HG03025 (cell line): ENCODE data around the gene AADACL2.

ENCODE experiments used
- ATAC-seq: cut with Tn5 transposase; IDR thresholded peaks from one replicate; pipeline ENCODE4 v1.9.1; 2021; ENCODE audit warnings: mild to moderate bottlenecking, moderate library complexity; ENCODE audit not compliant: unreplicated experiment, low FRiP score

AADACL2 gene, protein sequence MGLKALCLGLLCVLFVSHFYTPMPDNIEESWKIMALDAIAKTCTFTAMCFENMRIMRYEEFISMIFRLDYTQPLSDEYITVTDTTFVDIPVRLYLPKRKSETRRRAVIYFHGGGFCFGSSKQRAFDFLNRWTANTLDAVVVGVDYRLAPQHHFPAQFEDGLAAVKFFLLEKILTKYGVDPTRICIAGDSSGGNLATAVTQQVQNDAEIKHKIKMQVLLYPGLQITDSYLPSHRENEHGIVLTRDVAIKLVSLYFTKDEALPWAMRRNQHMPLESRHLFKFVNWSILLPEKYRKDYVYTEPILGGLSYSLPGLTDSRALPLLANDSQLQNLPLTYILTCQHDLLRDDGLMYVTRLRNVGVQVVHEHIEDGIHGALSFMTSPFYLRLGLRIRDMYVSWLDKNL

DNA sequence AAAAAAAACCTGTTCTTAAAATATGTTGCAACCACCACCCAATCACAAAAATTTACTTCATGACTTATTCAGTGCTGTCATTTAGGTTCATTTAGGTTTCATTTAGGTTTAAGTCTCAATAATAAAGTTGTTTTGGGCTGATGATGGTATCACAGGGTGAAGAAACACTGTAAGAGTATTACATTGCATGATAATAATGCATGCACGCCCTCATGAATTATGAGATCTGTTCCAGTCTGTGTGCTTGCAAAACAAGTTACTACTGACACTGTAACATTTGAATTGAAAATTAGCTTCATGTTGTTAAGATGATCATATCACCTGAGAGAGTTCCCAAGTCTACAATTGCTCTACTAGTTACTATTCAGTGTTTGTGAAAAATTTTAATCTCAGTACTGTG is at the start of gene AADACL2:
Gene AADACL2 (plus strand): TSS at position 315 of the 400 bp plus-strand sequence. CDS start 109 bp downstream, outside the sequence.
- ATAC-seq: no peak

DNA sequence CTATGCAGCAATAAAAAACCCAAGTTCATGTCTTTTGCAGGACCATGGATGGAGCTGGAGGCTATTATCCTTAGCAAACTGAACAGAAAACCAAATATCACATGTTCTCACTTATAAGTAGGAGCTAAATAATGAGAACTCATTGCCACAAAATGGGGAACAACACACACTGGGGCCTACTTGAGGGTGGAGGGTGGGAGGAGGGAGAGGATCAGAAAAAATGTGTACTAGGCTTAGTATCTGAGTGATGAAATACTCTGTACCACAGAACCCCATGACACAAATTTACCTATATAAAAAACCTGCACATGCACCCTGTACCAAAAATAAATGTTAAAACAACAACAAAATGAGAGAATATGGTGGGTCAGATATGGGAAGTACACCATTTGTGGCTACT is 49.6 kb upstream of the AADACL2 start:
- no peak for ATAC-seq

DNA sequence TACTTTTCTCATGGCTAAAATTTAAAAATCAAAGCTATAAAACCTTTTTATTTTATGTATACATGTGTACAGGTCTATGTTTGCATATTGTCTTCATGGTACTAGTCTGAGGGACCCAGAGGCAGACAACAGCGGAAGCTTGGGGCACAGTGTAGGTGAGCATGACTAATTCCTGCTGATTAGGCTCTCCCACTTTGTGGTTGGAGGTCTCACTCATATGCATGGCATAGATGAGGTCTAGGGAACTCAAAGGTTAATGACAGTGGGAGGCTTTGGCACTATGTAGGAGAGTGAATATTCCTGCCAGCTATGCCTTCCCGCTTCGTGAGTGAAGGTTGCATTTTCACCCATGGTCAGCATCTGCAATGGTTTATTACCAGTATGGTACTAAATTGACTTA is 47.5 kb upstream of the AADACL2 start:
- ATAC-seq: no peak

DNA sequence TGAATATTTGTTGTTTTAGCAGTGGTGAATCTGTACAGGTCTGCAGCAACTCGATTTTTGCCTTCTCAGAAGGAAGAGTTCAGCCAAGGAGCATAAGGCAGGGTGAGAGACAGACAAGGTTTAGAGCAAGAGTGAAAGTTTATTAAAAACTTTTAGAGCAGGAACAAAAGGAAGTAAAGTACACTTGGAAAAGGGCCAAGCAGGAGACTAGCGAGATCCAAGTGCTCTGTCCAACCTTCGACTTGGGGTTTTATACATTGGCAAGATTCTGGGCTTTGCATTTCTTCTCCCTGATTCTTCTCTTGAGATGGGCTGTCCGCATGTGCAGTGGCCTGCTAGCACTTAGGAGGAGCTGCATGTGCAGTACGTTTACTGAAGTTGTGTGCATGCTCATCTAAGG is 46.7 kb upstream of the AADACL2 start:
- ATAC-seq: no peak

DNA sequence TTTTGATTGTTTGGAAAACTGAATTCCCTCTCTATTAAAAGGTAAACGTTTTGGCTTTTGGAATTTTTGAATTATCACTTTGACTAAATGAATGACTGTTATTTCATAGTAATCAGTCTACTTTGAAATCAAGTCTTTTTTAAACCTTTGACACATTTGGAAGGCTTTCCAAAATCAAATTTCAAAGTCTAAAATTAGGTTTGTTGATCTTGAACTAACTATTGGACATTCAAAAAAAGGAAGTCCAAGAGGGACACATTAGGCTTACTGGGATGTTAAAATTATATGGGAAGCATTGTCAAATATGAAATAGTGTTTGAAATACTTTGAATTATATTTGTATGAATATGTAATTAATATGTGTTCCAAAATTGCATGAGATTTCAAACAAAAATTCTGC is 45.2 kb upstream of the AADACL2 start:
- ATAC-seq: no peak

DNA sequence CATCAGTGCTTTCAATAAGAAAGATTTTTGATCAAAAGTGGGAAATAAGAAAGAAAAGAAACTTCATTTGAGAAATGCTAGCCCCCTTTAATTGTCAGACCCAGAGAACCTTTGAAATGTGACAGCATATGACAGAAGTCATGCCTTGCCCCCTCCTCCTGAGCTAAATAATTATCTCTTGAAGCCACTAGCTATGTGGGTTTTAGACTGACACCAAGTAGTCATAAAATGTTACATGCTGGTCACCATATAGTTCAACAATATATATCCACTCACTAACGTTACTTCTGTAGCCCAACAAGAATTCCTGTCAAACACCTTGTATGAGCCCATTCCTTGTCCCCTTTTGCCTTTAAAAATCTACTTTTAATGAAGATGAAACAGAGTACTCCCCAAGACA is 43.1 kb upstream of the AADACL2 start:
- no peak for ATAC-seq

DNA sequence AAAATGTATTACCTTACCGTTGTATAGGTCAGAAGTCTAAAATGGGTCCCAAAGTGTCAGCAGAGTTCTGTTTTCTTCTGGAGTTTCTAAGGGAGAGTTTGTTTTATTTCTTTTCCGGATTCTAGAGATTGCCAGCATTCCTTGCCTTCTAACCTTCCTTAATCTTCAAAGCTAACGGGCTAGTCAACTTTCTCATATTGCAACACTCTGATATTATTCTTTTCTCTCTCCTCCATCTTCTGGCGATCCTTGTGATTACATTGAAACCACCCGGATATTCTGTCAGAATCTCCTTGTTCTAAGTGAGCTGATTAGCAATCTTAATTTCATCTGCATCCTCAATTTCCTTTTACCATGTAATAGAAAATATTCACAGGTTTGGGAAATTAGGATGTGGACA is 36.2 kb upstream of the AADACL2 start:
- ATAC-seq: no peak

DNA sequence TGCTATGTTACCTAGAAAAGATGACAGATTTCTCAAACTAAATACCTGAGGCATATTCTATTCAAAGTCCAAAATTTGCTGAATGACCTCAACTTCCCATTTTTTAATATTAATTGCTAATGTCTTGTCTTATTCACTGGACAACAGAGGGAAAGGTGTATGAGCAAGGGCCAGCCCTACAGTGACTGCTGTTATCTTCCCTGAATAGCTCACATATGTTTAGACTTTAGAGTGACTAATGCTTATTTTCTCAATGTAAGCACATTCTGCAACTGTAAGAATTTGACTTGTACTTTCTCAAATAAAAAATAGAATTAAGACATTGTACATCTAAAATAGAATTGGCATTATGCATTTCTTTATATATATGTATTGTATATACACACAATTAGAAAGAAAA is 26.5 kb upstream of the AADACL2 start:
- ATAC-seq: no peak

DNA sequence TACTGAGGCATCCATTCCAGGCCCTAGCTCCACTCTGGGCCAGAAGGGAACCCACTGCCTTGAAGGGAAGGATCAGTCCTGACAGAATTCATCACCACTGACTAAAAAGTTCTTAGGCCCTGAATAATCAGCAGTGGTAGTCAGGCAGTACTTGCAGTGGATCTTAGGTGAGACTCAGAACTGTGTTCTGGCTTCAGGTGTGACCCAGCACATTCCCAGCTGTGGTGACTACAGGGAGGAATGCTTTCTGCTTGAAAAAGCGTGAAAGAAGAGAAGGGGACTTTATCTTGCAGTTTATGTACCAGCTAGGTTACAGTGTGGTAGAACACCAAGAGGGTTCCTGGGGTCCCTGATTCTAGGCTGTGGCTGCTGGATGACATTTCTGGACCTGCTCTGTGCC is 24.9 kb upstream of the AADACL2 start:
- no peak for ATAC-seq

DNA sequence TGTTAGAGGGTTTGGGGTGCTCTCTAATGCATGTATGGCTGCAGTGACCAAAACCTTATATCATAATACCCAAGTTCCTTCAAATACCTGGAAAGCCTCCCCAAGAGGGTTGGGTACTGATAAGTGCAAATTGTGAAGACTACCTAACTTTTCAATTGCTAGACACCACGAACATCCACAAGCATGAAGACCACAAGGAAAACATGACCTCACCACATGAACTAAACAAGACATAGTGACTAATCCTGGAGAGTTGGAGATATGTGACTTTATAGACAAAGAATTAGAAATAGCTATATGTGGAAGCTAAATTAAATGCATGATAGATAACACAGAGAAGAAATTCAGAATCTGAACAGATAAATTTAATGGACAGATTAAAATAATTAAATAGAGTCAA is 23.9 kb upstream of the AADACL2 start:
- no peak for ATAC-seq

DNA sequence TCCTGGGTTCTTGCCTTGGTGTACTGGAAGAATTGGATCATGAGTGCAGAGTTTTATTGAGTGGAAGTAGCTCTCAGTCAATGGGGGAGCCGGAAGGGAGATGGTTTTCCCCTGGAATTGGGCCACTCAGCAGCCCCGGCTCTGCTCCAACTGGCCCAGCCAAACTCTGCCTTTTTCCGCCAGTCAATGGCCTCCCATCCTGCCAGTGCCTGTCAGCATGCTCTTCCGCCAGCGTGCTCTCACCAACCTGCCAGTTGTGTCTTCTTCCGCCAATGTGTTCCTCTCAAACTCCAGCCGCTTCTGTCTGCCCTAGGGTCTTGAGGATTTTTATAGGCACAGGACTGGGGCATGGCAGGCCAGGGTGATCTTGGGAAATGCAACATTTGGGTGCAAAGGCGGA is 12.4 kb upstream of the AADACL2 start:
- no peak for ATAC-seq

DNA sequence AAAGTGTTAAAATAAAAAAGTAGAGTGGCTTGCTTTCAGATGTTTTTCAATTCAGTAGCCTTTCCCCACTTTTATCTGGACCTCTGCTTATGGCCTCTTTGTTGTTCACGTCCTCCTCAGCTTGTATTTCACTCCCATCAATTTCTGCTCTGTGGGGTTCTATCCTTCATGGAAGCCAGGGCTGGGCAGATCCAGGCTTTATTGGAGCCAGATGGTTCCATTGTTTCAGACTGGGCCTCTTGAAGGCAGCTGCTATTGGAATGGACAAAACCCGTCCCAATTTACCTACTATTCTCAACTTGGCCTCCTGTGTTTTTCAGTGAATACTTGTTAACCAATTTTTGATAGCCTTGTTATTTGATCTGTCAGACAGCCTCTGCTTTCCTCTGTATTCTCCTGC is 10.9 kb upstream of the AADACL2 start:
- no peak for ATAC-seq

DNA sequence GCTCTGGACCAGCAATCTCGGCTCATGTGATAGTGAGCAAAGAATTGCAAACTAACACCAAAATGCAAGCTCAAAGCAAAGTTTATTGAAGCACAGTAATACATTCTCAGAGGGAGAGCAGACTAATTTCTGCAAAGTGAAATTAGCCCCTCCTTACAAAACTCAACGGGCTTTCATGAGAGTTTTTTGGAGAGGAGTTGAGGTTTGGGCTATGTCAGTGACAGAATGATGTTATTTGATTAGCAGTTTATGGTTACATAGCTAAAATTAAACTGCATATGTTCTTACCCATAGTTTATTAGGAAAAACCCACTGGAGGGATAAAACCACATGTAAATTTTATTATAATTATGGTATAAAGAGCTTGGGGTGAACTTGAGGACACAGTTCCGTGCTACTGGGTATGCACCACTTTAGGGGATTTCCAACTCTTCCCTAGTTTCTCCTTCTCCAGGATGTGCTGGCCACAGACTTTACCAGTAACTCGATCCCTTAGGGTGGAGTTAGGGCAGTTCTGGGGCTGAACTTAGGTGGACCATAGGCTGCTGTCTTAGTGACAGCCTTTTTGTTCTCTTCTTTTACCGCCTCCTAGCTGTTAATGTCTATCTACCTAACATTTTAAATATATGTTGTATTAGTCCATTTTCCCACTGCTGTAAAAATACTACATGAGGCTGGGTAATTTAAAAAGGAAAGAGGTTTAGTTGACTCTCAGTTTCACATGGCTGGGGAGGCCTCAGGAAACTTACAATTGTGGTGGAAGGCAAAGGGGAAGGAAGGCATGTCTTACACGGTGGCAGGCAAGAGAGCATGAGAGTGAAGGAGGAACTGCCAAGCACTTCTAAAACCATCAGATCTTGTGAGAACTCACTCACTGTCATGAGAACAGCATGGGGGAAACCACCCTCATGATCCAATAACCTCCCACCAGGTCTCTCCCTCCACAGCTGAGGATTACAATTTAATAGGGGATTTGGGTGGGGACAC is 8.9 kb upstream of the AADACL2 start:
- no peak for ATAC-seq

DNA sequence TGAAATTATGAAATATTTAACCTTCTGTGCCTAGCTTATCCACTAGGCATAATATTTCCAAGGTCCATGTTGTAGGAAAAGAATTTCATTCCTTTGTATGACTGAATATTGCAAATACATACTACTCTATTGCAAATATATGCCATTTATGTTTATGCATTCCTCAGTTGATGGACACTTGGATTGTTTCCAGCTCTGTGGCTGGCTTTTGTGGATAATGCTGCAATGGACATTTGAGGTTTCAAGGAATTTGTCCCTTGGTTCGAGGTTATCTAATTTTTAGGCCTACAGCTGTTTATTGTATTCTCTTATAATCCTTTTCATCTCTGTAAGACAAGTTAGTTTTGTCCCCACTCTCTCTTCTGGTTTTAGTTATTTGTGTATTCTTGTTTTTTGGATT is 7.7 kb upstream of the AADACL2 start:
- no peak for ATAC-seq

DNA sequence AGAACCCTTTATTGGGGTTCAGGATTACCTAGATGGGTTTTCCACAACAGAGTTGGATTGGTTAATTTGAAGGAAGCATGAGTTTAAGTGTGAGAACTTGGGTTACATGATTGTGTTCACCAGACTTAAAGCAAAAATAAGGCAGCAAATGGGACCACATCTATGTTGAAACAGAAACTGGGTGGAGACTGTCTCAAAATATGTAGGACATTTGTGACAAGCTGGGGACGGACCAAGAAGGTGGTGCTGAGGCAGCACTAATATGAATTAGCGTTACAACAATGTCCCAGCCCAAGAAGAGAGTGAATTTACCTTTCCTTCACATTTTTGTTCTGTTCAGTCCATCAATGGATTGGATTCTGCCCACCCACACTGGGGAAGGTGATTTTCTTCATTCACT is 866 bp upstream of the AADACL2 start:
- no peak for ATAC-seq

DNA sequence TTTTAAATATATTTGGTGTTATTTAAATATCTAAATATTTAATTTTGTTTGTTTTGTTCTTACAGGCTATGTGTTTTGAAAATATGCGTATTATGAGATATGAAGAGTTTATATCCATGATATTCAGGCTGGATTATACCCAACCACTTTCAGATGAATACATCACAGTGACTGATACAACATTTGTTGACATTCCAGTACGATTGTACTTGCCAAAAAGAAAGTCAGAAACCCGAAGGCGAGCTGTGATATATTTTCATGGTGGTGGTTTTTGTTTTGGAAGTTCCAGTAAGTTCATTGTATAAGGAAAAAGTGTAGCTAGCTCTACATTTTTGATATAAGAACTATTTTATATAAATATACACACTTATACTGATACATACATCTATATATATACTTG is 6.9 kb downstream of the AADACL2 start:
- ATAC-seq: no peak

DNA sequence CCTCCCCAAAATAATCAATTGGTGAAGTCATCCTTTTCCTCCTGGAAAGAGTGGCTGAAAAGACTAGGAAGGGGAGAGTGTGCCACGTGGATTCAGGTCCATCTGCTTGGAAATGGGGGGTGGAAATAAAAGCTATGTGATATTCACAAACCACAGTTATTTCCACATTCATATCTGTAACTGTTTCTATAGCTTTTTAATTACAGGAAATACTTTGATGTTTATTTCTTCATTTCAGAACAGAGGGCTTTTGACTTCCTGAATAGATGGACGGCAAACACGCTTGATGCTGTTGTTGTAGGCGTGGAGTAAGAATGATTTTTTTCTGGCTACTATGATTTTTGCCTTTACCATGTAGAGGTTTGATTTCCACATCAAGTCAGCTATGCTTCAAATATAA is 10.1 kb downstream of the AADACL2 start:
- no peak for ATAC-seq

DNA sequence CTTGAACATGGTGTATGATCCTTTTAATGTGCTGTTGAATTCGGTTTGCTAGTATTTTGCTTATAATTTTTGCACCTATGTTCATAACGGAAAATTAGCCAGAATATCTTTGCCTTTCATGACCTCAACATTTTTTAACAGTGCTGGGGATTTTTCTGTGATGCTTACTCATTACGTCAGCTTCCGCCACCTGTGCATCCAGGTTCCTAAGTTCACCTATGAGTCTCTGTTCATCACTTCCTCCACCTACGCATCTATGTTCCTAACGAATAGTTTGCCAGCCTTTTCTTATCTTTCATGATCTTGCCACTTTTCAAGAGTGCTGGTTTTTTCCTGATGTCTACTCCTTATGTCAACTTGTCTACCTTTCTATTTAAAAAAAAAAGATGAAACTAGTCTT is 16.5 kb downstream of the AADACL2 start:
- no peak for ATAC-seq

DNA sequence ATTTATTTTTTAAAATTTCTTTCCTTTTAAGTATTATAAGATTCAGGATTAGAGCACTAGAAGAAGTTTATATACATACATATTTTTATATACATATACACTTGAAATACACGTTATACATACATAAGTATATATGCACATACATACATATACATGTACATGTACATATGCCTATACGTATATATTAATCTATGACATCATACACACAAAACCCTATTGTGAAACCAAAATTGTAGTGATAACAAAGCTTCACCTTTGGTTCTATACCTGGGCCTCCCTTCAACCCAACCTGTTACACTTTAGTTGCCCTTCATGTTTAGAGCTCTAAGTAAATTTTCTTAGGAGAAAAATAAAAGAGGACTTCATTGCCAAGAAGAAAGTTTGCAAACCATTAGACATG is 17.0 kb downstream of the AADACL2 start:
- no peak for ATAC-seq

DNA sequence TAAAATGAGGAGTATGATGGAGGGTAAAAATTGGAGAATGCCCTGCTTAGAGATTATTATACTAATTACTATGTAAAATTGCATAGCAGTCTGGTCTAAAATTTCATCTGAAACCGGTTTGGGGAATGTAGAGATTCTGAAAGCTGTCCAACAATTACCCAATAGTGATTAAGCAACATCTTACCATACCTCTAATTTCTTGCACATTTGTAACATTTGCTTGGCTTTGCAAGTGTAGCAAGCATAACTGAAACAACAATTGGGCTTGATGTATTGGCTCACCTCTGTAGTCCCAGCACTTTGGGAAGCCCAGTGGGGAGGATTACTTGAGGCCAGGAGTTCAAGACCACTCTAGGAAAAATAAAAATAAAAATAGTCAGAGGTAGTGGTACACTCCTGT is 17.4 kb downstream of the AADACL2 start:
- ATAC-seq: no peak

DNA sequence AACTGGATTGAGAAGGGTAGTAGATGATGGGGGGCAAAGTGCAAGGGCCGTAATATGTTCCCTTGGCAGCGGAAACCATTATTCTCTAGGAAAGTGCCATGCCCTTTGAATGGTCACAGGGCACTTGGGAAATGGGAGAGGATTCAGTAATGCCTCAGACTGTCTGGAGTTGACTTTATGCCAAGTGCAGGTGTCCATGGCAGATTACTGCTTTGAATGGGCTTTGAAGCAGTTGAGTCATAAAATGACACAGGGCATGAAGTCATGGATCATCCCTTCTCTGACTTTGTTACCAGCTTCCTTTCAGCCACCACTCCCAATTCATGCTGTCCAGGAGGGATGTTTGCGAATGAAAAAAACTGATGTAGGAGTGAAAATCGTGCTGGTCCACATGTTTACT is 20.1 kb downstream of the AADACL2 start:
- no peak for ATAC-seq

DNA sequence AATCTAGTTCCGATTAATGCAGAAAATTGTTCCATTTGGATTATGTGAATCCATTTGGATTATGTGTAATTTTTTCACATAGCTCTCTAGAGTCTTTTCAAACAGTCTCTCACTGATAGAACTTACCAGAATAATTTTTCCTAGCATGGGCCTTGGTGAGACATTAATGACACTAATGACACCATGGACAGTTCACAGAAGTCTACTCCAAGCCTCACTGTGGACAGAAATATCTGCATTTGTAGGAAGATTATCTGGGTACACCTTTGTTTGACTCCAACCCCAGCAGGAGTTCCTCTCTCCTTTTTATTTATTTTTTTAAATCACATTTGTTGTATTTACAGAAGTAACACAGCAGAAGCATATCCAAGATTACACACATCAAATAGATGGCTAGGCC is 27.9 kb downstream of the AADACL2 start:
- ATAC-seq: no peak
